PC-9 (cell line): Measurements from ENCODE around the gene TMEM273. TPM values are rescaled to one million over a fixed set of nuclear protein-coding genes. Genes with fewer than 3 reads are reported as not detected.

Experiments used
- BruUV-seq: library from RNA; stranded (reverse); fragments of 400-500 nt; replicated peaks from 2 replicates; lab custom pipeline; 2021; lab: Mats Ljungman, UMichigan
- CTCF ChIA-PET: fragments of 300-600 bp; sonication (Branson Sonifier 250); formaldehyde crosslinking; loops from one replicate; lab custom pipeline; 2022; ENCODE audit warnings: antibody characterized with exemption; lab: Charles Lee
- POLR2A ChIA-PET: fragments of 300-600 bp; sonication (Branson Sonifier 250); formaldehyde crosslinking; loops from one replicate; lab custom pipeline; 2022; ENCODE audit warnings: antibody characterized with exemption; ENCODE audit not compliant: unreplicated experiment; lab: Charles Lee
- DNase-seq, 2 experiments: peaks; one replicate each; pipeline versions ENCODE4 v3.0.0 to v3.0.0-alpha.2; 2015 to 2022; ENCODE audit warnings: mixed read lengths in 1 of 2
- H2AFZ ChIP-seq: fragments of 200-600 bp; sonication (generic); 2 replicates; pipeline ENCODE4 v1.8.1; 2017; ENCODE audit warnings: antibody characterized with exemption
- H3F3A ChIP-seq: fragments of 200-600 bp; sonication (generic); 2 replicates; pipeline ENCODE4 v1.8.1; 2017; ENCODE audit warnings: antibody characterized with exemption, mild to moderate bottlenecking, low read depth; ENCODE audit not compliant: insufficient read depth
- H3K27ac ChIP-seq: fragments of 200-600 bp; sonication (generic); 2 replicates; pipeline ENCODE4 v1.6.1; 2016; ENCODE audit warnings: mixed run types
- H3K27me3 ChIP-seq: fragments of 200-600 bp; sonication (generic); 2 replicates; pipeline ENCODE4 v1.6.1; 2016; ENCODE audit warnings: low read depth, mixed run types; ENCODE audit not compliant: insufficient read depth
- H3K36me3 ChIP-seq: fragments of 200-600 bp; sonication (generic); 2 replicates; pipeline ENCODE4 v1.6.1; 2016; ENCODE audit warnings: low read depth, mixed run types
- H3K4me1 ChIP-seq: fragments of 200-600 bp; sonication (generic); replicated peaks from 2 replicates; pipeline ENCODE4 v1.6.1; 2016; ENCODE audit warnings: mixed run types; ENCODE audit not compliant: insufficient read depth
- H3K4me2 ChIP-seq: fragments of 200-600 bp; sonication (generic); 2 replicates; pipeline ENCODE4 v1.6.1; 2017; ENCODE audit warnings: mixed run types
- H3K4me3 ChIP-seq: fragments of 200-600 bp; sonication (generic); 2 replicates; pipeline ENCODE4 v1.6.1; 2016; ENCODE audit warnings: mixed run types
- H3K79me2 ChIP-seq: fragments of 200-600 bp; sonication (generic); 2 replicates; pipeline ENCODE4 v1.6.1; 2017; ENCODE audit warnings: low read depth, mixed run types
- H3K9me2 ChIP-seq: fragments of 200-600 bp; sonication (generic); 2 replicates; pipeline ENCODE4 v1.8.1; 2017; ENCODE audit warnings: mild to moderate bottlenecking; ENCODE audit not compliant: insufficient read depth
- H3K9me3 ChIP-seq: fragments of 200-600 bp; sonication (generic); 2 replicates; pipeline ENCODE4 v1.8.1; 2016; ENCODE audit warnings: low read depth; ENCODE audit not compliant: insufficient read depth
- H4K20me1 ChIP-seq: fragments of 200-600 bp; sonication (generic); 2 replicates; pipeline ENCODE4 v1.8.1; 2017; ENCODE audit not compliant: insufficient read depth
- EZH2 ChIP-seq: fragments of 200-600 bp; sonication (generic); IDR thresholded peaks from 2 replicates; pipeline ENCODE4 v1.8.0; 2017; ENCODE audit warnings: antibody characterized with exemption, low read depth
- intact Hi-C: fragments of 100-400 bp; cut with micrococcal nuclease; formaldehyde crosslinking; loops from one replicate; pipeline ENCODE4 v1.10.0; 2022; ENCODE audit not compliant: unreplicated experiment
- total RNA-seq: library from RNA; stranded (reverse); gene quantifications from 2 replicates; pipeline ENCODE4 v1.2.3, GENCODE V29; 2021
- TF ChIP-seq, protein P1 (sequence below): fragments of 200-600 bp; sonication (generic); conservative IDR thresholded peaks from 2 replicates; pipeline ENCODE4 v1.6.1; 2017; ENCODE audit warnings: mixed run types, antibody characterized with exemption, mild to moderate bottlenecking, moderate library complexity

The TMEM273 gene
- total RNA-seq, 1 experiment from 2014 or later = 0.26 TPM

DNA sequence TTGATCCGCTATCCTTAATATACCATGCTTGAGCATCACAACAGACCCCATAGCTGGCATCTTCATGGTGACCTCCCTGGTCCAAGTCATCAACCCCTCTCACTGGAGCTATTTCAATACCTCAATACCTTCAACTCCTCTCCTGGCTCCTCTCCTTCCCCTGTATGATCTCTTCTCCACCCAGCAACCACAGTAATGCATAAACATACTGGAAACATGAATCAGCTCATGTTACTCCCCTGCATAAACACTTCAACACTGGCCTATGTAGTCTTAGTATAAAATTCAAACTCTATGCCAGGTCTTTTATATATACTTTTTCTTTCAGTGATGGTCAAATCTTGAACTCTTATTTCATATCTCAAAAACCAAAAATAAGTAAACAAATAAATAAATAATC, 31.8 kb upstream of the TMEM273 start:
- POLR2A ChIA-PET = interaction anchor here (0.7 kb wide), 1 partner anchor 29 kb away, joined by 3 read pairs; no protein-coding TSS in a partner anchor
- no TSS peak for BruUV-seq

DNA sequence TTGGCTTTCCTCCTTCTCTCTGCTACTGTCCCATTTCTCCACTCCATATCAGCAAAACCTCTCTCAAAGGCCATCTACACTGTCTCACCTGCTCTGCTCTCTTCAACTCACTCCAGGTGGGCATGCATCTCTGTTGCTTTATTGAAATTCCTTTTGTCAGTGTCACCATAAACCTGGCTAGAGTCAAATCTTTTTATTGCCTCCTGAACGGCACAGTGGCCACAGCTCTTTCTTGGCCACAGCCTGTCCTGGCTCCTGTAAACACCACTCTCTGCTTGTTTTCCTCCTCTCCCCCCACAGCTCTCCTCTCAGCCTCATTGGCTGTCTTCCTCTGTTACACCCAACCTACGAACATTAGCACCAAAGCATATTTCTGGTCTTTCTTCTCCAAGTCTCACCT, 31.1 kb upstream of the TMEM273 start:
- no peak for DNase-seq
- POLR2A ChIA-PET = no interaction called here
- no peaks in the 10 kb centered on the region for H3F3A ChIP-seq
- H3K36me3 ChIP-seq = no peaks in the 10 kb centered on the region
- CTCF ChIA-PET = no interaction called here
- H3K4me1 ChIP-seq = no peaks in the 10 kb centered on the region
- H4K20me1 ChIP-seq = no peaks in the 10 kb centered on the region
- H3K9me3 ChIP-seq = no peaks in the 10 kb centered on the region
- H3K4me2 ChIP-seq = no peak overlapping the region
- no peaks in the 10 kb centered on the region for H3K79me2 ChIP-seq
- peaks cover 28% of the 10 kb centered on the region; the same call in 1 of the 2 replicates for H3K27me3 ChIP-seq
- H3K27ac ChIP-seq = no peak overlapping the region
- intact Hi-C loops = no loop called here
- no peak overlapping the region for H3K4me3 ChIP-seq
- BruUV-seq = no TSS peak
- TF ChIP-seq, protein P1, sequence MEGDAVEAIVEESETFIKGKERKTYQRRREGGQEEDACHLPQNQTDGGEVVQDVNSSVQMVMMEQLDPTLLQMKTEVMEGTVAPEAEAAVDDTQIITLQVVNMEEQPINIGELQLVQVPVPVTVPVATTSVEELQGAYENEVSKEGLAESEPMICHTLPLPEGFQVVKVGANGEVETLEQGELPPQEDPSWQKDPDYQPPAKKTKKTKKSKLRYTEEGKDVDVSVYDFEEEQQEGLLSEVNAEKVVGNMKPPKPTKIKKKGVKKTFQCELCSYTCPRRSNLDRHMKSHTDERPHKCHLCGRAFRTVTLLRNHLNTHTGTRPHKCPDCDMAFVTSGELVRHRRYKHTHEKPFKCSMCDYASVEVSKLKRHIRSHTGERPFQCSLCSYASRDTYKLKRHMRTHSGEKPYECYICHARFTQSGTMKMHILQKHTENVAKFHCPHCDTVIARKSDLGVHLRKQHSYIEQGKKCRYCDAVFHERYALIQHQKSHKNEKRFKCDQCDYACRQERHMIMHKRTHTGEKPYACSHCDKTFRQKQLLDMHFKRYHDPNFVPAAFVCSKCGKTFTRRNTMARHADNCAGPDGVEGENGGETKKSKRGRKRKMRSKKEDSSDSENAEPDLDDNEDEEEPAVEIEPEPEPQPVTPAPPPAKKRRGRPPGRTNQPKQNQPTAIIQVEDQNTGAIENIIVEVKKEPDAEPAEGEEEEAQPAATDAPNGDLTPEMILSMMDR = no peak
- no peak for TF ChIP-seq EZH2
- H2AFZ ChIP-seq = no peak overlapping the region
- no peaks in the 10 kb centered on the region for H3K9me2 ChIP-seq

More for the DNA sequence above, 31.8 kb upstream of the TMEM273 start:
- Histone ChIP-seq H2AFZ (no peak overlapping the region), H3K9me3 (no peaks in the 10 kb centered on the region), H3K4me2 (no peak overlapping the region), H4K20me1 (no peaks in the 10 kb centered on the region), H3K9me2 (no peaks in the 10 kb centered on the region), H3K4me3 (no peak overlapping the region), H3K27me3 (peaks cover 24% of the 10 kb centered on the region; the same call in 1 of the 2 replicates), H3K4me1 (no peaks in the 10 kb centered on the region), H3K27ac (no peak overlapping the region), H3F3A (no peaks in the 10 kb centered on the region), H3K36me3 (no peaks in the 10 kb centered on the region), H3K79me2 (no peaks in the 10 kb centered on the region)
- no peak for DNase-seq
- intact Hi-C loops = no loop called here
- CTCF ChIA-PET = no interaction called here
- TF ChIP-seq EZH2 = no peak
- TF ChIP-seq, protein P1 = no peak

DNA sequence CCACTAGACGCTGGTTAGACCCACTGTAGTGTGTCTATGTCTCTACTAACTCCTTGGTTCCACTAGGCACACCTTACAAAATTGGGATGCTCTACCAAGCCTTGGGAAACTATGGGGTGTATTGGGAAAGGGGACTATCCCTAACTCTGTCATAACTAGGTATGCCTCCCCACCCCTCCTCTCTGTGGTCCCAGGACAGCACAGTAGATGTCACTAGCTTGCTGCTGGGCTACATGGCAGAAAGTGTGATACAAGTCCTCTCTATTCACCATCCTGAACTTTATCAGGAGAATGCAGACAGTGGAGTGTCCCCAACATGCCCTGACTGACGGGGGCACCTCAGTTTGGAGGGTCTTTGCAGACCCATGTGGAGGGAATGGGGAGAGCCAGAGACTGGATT, 30.3 kb upstream of the TMEM273 start:
- no TSS peak for BruUV-seq
- H3K27me3 ChIP-seq = peaks cover 34% of the 10 kb centered on the region; the same call in 1 of the 2 replicates
- no peaks in the 10 kb centered on the region for H3K79me2 ChIP-seq

More for the DNA sequence above, 30.3 kb upstream of the TMEM273 start:
- TF ChIP-seq, protein P1 = no peak
- no peak for TF ChIP-seq EZH2
- H3K27ac ChIP-seq = no peak overlapping the region
- CTCF ChIA-PET = no interaction called here
- no peaks in the 10 kb centered on the region for H3K9me2 ChIP-seq
- POLR2A ChIA-PET = no interaction called here
- no peak overlapping the region for H3K4me3 ChIP-seq
- no peak for DNase-seq
- no peaks in the 10 kb centered on the region for H3K4me1 ChIP-seq
- intact Hi-C loops = no loop called here
- no peak overlapping the region for H2AFZ ChIP-seq
- no peaks in the 10 kb centered on the region for H3K9me3 ChIP-seq
- no peaks in the 10 kb centered on the region for H4K20me1 ChIP-seq
- no peaks in the 10 kb centered on the region for H3F3A ChIP-seq
- no peak overlapping the region for H3K4me2 ChIP-seq
- H3K36me3 ChIP-seq = no peaks in the 10 kb centered on the region
